Measurements from ENCODE around the gene NPAS2.

The NPAS2 gene

DNA sequence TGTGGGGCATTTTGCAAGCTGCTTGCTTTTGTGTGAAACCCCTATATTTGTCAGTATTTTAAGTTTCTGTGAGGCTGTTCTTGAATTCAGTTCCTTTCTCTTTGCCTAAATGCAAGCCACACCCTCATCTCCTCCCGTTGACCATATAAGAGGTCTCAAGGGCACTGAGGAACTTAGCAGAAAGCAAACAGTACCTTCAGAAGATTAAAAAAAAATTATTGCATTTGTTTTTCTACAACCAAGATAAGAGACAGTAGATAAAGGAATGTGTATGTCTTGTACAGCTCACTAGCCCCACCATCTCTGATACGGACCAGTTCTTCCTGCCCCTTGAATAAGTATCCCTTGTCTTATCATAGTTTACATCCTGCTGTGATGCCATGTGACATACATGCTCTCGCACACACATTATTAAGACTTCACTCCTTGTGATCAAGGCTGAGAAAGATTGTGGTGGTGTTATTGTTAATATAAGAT, 64.2 kb downstream of the NPAS2 start:
- no peak for DNase-seq (ENCODE audit: low read depth)

DNA sequence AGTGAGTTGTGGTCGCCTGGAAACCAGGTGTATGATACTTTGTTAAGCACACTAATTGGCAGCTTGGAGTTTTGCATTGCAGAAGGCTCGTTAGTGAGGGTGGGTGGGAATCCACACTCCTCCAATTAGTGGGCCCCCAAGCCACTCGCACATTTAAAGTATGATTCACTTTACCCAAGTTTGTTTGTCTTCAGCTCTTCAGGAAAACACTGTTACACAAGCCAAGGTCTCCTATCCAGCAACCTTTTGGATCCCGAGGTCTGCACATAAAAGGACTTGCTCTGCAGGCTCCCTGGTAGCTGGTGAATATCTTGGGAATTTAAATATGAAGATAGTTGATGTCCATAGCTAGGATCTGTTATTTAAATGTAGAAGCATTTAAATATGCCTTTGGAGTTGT, 66.1 kb downstream of the NPAS2 start:
- DNase-seq (ENCODE audit: low read depth) = no peak

DNA sequence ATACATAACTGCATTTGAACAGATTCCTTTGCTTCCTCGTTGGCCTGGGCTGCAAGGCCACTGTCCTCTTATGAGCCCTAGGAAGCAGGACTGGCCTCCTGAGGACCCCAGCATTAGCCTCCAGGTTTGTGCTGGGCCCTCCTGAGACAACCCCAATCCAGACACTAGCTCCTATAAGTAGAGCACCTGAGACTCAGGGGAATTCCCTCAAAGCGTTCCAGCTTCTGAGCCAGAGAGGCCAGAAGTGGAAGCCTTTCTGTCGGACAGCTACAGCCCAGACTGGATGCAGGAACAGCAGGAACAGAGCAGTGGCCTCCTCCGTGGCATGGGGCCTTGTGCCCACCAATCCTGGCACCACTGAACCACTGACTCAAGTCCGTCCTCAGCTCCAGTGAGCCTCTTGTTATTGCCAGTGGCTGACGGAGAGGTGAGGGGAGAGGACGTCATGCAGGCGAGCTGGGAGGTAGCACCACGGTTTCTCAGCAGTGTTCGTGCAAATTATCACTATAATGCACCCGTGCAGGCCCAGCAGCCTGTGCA, 67.2 kb downstream of the NPAS2 start:
- no peak for DNase-seq (ENCODE audit: low read depth)

DNA sequence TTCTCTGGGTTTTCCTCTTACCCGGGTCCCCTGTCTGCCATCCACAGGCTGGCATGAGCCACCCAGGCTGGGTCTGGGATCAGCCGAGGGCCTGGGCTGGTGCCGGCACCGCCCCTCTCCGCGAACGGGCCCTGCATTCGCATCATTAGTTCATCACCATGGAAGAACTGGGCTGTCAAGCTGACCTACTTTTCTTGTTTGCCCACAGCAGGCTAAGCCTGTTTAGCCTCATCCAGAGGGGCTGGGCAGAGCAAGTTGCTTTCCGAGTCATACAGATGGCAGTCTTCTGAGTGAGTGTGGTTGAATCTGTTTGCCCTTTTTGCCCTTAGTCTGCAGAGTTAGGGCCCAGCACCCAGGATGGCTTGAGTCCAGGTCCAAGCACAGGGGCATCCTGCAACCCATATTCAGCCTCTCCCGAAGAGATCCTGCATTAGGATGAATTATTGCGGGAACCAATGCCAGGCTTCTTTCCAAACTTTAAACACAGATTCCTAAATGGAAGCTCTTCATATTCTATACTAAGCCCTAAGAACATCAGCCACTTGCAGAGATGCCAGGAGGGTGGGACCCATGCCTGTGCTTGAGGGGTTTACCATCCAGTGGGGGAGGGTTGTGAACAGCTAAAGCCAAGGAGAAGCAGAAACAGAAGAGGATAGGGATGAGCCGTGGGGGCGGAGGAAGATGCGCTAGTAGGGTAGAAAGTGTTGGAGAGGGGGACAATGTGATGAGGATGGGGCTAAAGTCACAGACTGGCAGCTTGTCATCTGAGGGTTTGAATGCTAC, 68.0 kb downstream of the NPAS2 start:
- no peak for DNase-seq (ENCODE audit: low read depth)

DNA sequence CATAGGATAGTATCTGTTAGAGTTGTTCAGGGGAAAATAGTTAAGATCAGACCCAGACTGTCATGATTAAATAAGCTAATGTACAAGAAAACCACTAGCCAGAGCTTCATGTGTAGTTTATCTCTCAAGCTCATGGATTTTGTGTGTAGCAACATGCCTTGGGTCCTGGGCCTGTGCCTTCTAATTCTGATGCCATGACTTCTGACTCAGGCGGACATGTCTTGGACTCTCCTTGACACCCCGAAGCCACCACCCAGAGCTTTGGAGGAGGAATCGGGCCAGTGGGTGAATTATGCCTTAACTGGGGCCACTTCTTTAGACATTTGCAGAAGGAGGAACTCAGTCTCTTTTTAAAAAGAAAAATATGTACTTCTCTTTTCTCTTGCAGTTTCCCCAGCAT, 68.7 kb downstream of the NPAS2 start:
- no peak for DNase-seq (ENCODE audit: low read depth)

DNA sequence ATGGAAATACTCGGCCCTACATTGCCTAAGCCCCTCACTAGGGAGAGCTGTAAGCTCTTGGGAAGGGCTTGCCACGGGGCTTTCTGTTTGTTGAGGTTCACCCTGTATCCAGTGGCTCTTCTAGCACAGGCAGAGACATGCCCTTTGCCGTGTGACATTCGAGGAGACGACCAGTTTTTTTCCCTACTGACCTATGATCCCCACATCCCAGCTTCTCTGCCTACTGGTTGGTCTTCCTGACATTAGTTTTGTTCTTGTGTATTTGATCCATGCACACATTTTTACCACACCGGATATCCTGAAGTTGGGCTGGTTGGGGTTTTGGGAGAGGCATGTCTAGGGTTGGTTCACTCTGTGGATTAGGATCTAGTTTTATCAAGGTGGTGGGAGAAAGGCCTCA, 69.3 kb downstream of the NPAS2 start:
- no peak for DNase-seq (ENCODE audit: low read depth)

DNA sequence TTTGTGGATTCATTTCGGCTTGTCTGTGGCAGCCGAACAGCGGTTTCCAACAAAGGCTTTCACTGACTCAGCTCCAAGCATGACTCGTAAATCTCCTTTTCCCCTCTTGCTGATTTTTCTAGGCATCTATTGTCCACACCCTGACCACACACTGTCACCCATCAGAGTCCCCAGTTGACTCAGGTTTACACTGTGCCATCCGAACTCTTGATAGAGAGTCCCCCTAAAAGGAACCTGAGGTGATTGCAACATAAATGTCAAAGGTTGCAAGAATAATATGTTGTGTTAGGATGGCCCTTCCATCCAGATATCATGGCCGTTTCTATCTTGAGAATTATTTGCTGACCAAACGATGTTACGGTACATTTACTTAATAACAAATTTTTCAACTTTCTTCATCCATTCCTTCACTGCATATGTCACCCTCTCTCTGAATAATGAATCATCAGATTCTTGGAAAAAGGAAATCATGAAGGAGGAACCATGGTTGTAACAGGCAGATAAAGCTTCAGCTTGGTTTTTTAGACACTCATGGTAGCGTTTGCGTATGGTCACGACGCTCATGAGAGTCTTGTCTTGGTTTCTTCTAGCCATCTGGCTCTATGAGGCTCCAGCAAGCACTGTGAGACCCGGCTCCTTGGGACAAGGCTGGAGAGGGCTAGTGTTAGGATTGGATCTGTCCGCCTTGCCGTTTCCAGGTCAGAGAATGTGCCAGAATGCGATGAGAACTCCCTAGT, 72.1 kb downstream of the NPAS2 start:
- DNase-seq (ENCODE audit: low read depth) = no peak

DNA sequence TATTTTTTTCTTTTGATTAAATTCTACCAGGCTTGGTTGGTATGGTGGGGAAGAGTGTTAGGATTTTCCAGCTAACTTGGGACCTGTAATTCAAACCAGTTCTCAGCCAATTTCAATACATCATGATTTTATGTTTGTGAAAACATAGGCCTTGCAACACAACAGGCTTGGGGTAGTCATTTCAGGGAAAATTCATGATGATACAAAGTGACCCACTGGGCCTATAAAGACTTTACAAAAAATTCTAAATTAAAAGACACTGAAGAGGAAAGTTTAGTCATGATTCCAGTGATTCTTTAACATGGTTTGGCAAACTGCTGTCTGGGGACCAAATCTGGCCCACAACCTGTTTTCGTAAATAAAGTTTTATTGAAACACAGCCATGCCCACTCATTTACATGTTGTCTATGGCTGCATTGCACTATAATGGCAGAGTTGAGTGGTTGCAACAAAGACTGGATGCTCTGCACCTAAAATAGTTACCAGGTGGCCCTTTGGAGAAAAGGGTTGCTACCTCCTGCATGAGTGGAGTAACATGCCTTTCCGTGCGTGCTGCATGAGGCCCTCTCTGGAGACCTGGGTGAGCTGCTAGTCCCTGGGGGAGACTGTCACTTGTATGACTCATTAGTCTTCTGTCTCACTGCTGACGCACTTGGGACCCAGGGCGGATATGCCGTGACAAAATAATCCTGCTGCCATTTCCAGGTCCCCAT, 73.6 kb downstream of the NPAS2 start:
- DNase-seq (ENCODE audit: low read depth) = no peak

DNA sequence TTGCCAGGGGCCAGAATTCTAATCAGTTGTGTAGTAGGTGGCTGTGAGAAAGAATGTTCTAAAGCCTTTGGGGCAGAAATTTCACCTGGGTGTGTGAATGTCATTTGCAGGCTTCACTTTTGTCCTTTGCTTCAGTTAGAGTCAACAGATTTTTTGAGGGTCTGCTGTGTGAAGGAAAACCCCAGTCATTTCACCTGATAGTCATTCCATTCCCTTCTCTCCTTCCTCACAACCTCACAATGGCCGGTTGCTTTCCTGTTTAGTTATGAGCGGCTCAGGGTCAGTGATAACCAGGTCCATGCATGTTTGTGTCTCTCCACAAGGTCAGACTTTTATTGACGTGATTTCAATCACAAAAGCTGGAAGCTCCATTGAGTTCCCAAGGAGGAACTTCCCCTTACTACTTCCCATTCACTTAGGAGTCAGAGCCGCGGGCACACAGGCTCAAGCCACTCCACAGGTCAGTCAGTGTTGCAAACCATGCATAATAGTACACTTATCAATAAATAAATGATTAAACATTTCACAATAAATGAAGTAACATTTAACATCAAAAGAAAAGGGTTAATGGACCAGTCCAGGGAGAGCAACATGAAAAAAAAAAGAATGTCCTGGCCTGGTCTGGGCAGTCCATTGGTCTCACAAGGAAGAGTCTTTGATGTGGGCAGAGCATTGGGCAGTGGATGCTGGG, 74.3 kb downstream of the NPAS2 start:
- DNase-seq (ENCODE audit: low read depth) = no peak

DNA sequence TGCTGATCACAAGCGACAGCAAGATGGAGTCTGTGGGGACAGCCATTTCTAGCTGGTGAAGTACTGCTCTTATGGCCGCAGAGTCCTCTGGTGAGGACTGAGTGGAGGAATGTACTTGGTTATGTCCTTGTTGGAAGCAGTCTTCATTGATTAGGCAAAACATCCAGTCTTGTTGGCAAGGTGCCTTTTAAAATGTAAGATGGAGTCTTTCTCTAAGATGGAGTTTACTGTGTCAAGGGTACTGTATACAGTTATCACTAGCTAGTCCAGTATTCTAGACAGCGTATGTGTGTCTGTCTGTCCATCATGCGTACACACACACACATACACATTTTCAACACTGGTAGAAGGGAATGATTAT, 74.8 kb downstream of the NPAS2 start:
- DNase-seq (ENCODE audit: low read depth) = no peak

DNA sequence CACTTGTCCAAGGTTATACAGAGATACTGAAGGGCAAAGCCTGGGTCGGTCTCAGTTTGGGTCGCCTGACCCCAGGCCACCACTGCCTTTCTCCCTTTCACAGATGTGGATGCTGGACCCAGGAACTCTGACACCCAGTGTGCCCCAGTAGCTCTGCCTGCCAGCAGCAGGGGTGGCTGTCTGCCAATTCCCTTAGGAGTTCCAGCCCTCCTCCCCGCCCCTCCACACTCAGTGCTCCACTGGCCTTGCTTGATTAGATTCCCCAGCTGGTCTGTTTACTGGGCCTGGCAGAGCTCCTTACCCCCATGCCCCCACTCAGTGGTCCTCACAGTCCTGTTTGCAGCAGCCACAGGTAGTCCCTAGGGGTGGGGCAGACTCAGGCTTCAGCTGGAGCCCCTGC, 75.5 kb downstream of the NPAS2 start:
- no peak for DNase-seq (ENCODE audit: low read depth)

DNA sequence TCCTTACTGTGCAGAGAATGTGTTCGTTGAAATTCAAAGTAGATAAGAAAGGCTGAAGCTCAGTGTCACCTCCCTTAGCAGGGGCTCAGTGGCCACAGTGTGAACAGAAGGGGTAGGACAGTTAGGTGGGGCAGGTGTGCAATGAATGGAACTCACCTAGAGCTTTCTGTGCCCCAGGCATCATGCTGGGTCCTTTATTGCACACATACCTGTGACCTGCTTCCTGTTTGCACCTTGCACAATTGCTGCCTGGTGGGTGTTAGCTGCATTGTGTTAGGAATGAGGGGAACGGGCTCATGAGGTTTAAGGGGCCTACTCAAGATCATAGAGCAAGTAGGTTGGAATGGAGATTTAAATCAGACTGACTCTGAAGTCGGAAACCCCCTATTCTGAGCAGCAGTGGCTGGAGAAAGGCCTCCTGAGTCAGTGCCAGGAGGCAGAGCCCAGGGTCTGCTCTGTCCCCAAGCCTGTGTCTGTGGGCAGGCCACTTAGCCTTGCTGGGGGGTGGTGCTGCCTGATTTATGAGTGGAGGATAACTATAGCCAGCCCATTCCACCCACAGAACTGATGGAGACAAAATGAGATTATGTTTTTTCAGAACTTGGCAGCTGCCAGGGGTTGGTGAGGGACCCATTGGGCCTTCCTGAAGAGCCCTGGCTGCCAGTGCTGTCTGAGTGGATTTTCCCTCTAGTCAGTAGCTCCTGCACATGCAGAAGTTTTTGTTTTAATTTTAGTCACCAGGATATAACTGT, 76.2 kb downstream of the NPAS2 start:
- DNase-seq (ENCODE audit: low read depth) = no peak

DNA sequence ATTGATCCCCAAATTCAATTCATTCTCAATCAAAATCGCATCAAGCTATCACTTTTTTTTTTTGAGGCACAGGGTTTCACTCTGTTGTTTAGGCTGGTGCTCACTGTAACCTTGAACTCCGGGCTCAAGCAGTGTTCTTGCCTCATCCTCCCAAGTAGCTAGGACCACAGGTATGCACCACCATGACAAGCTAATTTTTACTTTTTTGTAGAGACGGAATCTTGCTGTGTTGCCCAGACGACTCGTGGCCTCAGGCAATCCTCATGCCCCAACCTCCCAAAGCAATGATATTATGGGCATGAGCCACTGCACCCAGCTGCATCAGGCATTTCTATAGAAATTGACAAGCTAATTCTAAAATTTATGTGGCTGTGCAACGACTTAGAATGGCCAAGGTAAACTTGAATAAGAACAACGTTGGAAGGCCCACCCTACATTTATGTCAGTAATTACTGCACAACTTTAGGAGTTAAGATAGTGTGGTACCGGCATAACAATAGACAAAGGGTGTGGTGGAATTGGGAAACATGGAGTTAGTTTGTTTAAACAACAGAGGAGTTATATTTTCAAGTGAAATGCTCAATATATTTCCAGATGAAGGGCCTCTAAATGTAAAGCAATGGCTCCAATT, 78.2 kb downstream of the NPAS2 start:
- DNase-seq (ENCODE audit: low read depth) = no peak

DNA sequence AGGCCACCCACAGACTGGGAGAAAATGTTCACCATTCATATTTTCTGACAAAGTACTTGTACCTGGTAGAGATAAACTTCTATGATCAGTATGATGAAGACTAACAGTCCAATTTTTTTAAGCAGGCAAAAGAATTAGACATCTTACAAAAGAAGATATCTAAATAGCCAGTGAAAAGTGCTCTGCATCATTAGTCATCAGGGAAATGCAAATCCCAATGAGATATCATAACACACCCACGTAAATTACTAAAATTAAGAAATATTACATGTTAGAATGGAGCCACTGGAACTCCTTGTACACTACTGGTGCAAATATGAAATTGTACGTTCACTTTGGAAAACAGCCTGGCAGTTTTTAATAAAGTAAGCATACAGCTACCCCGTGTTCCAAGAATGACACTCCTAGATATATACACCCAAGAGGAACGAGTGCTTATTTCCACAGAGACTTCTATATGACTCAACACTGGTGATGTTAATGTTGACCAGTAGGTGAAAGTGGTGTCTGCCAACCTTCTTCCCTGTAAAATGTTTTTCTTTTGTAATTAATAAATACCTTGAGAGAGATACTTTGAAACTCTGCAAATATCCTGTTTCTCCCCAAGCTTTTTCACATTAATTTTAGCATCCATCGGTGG, 80.3 kb downstream of the NPAS2 start:
- no peak for DNase-seq (ENCODE audit: low read depth)

DNA sequence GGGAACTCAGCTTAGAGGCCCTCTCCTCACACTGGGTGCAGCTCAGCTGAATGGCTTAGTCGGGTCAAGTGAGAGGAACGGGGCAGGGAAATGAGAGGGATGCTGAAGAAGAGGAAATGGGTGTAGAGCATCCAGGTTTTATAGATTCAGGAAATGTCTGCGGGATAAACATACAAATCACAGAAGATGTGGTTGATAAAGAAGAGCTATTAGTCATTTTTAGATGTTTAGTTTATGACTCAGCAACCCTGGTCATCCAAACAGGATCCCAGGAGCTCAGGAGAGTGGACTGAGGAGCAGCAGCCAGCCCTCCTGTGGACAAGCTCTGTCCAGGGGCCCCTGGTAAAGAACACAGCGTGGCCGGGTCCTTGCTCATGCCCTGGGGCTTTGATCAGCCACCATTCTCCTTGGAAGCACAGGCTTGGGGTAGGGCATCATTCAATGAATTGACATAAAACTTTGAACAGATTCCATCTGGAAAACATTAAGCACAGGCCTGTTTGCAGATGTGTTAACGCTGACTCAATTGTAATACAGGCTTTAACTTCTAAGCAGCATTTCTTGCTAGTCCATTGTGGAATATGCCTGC, 83.0 kb downstream of the NPAS2 start:
- DNase-seq (ENCODE audit: low read depth) = no peak

DNA sequence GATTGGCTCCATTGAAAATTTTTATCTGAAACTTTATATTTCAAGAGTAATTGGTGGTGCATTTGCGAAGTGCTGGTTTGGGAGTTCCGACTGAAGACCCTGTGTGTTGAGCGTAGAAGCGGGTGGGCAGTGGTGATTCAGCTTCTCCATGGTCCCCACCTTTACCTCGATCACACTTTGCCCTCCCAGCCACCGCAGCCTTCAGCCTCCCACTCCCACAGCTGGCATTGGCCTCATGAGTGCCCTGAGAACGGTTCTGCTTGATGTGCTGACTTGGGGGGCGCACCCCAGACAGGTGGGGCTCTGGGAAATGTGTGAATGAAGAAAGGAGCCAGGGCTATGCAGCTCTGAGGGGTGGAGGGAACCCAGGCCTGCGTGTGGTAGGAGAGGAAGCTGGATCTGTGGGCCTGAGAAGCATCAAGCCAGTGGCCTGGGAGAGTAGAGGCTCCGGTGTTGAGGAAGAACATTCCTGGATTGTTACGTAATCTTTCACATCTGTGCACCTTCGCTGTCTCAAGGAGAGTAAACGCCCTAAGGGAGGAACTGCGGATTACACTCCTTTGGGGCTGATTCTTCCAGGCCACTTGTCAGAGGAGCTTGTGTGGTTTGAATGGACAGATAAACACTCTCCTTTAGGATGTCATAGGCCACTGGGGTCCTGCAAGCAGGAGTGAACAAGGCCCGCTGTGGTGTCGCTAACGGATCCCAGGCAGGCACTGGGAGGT, 83.8 kb downstream of the NPAS2 start:
- DNase-seq (ENCODE audit: low read depth) = no peak

DNA sequence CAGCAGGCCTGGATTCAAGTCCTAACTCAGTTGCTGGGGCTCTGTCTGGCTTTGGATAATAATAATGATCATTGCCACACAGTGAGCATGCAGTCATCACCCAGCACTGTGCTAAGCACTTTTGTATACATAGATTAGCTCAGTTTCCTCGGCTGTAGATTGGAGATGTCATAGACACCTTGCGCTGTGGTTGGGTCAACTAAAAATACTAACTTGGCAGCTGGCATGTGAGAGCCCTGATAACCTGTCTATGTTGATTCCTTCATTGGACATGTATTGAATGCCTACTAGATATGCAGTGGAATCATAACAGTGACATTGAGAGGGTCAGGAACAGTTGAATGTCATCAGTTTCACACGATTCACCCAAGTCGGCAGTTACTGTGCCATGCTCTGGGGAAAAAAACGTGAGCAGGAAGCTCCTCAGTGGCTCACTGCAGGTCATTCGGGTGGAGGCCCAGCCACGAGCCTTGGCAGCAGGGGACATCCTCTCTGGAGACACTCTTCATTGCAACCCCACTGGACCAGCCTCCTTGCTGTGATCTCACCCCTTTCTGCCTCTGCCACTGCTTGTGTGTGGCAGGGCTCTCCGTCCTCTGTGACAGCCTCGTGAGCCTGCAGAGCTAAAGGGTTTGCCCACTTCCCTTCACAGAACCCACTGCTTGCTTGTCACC, 85.3 kb downstream of the NPAS2 start:
- DNase-seq (ENCODE audit: low read depth) = no peak

DNA sequence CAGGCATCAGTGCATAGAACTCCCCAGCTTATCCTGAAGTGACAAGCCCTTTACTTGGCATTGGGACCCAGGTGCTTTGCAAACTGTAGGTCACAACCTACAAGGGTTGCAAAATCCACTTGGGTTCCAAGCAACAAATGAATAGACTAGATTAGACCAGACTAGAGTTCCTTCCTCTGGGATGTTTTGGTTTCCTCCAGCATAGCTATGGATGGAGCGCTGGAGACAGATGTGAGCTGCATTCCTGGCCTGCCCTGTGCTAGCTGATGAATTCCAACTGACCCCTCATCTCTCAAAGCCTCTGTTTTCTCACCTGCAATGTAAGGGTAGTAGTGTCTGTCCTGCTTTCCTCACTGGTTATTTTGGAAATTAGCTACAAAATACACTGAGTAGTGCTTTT, 86.2 kb downstream of the NPAS2 start:
- no peak for DNase-seq (ENCODE audit: low read depth)

DNA sequence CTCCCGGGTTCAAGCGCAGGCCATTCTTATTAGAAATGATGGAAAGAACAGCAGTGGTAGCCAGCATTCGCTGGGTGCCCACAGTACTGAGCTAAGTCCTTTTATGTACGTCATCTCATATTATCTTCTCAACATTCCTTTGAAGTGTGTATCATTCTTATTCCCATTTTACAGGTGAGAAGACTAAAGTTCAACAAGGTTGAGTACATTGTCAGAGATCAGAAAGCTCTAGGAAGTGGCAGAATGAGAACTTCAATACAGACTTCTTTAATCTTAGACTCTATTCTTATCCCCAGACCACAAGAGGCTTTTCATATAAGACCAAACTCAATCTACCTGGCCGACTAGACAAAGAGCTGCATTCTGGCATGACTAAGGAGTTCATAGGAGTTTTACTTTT, 86.7 kb downstream of the NPAS2 start:
- DNase-seq (ENCODE audit: low read depth) = no peak

Data from stimulated activated CD8-positive, alpha-beta memory T cell treated with anti-CD3 and anti-CD28 coated beads, Interleukin-15, amount 100 ng/mL, for 24 hours (primary cell).